SK-N-MC (cell line): ENCODE results near the gene LSAMP.

Source experiments
- EZH2 ChIP-seq: fragments of 200-600 bp; sonication (generic); IDR thresholded peaks from one replicate; pipeline ENCODE4 v1.6.1; 2017; ENCODE audit warnings: antibody characterized with exemption
- POLR2AphosphoS5 ChIP-seq: IDR thresholded peaks from 2 replicates; pipeline ENCODE4 v1.6.1; 2012; ENCODE audit warnings: mild to moderate bottlenecking, low read depth, low read length, borderline replicate concordance

DNA sequence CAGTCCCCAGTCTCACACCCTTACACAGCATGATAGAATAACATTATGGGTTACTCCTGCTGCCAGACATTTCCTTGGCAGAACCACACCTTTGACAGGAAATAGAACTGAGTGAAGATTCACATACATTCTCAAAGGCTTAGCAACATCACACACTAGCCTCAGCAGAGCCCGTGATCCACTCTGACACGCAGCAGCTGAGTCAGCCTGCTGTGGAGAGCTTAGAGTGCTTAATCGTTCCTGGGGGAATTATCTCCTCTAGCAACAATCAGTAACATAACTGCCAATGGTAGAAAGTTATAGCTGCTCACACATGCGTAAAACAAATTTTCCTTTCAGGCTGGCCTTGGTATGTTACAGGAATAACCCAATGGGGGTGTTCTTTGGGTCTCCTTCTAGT, 439.9 kb downstream of the LSAMP start:
- TF ChIP-seq POLR2AphosphoS5 (no peak), EZH2 (no peak)
